ENCODE results near the gene MGLL.

- no peak for TF ChIP-seq CTCF (IDR thresholded peaks at IDR 0.05)
- no peak for TF ChIP-seq POLR2AphosphoS5 (IDR thresholded peaks at IDR 0.05)
- TF ChIP-seq POLR2A (IDR thresholded peaks at IDR 0.05): no peak
Measured at GRCh38 chr3:127734181-127734720, 88.1 kb downstream of the MGLL start.
